Esophagus squamous epithelium (tissue), 5 donors: Measurements from ENCODE around the gene ZBTB33. TPM values are rescaled to one million over a fixed set of nuclear protein-coding genes. Genes with fewer than 3 reads are reported as not detected.

Experiments
- DNase-seq: peaks from one replicate; lab custom pipeline; 2025; lab: John Stamatoyannopoulos, UW
- H3K27ac ChIP-seq, 4 donors: fragments of 200-600 bp; sonication (generic); one replicate each; pipeline ENCODE4 v1.5.1; 2016 to 2019; ENCODE audit warnings: mild to moderate bottlenecking in 1 of 4
- H3K27me3 ChIP-seq, 4 donors: fragments of 200-600 bp; sonication (generic); 1 replicate in 3 of 4; 2 replicates in 1 of 4; pipeline versions ENCODE4 v1.5.1 to v1.6.0; 2017 to 2021; ENCODE audit warnings: antibody characterized with exemption in 1 of 4
- H3K36me3 ChIP-seq, 3 donors: fragments of 200-600 bp; sonication (generic); one replicate each; pipeline ENCODE4 v1.5.1; 2016 to 2019
- H3K4me1 ChIP-seq, 3 donors: fragments of 200-600 bp; sonication (generic); one replicate each; pipeline ENCODE4 v1.5.1; 2017 to 2019
- H3K4me3 ChIP-seq, 4 donors: fragments of 200-600 bp; sonication (generic); 1 replicate in 3 of 4; 2 replicates in 1 of 4; pipeline ENCODE4 v1.5.1; 2016 to 2019; ENCODE audit warnings: mild to moderate bottlenecking in 2 of 4, moderate library complexity in 1 of 4
- H3K9me3 ChIP-seq, 3 donors: fragments of 200-600 bp; sonication (generic); one replicate each; pipeline ENCODE4 v1.5.1; 2016 to 2019
- CTCF ChIP-seq, 6 experiments: fragments of 450-650 bp in 4 of 6; fragments of 200-600 bp in 2 of 6; sonication (generic) in 2 of 6; IDR thresholded peaks; one replicate each; pipeline ENCODE4 v1.5.1; 2016 to 2019; ENCODE audit warnings: antibody characterized with exemption in 6 of 6, mild to moderate bottlenecking in 4 of 6, moderate library complexity in 4 of 6
- POLR2A ChIP-seq, 4 donors: fragments of 450-650 bp; IDR thresholded peaks; one replicate each; pipeline ENCODE4 v1.6.1; 2017; ENCODE audit warnings: antibody characterized with exemption in 4 of 4, mild to moderate bottlenecking in 4 of 4, moderate library complexity in 3 of 4
- WGBS, 2 donors: methylation state at CpG; one replicate each; pipeline ENCODE4 v1.1.5; 2018; 5-methylcytosine and 5-hydroxymethylcytosine counted together
- intact Hi-C: fragments of 100-400 bp; cut with DNase I; formaldehyde crosslinking; loops from one replicate; pipeline ENCODE4 v1.15.0; 2022
- total RNA-seq, 4 donors: library from RNA; depleted of rRNA; stranded (reverse); fragments of >200 nt; gene quantifications; one replicate each; pipeline ENCODE4 v1.1.0, GENCODE V29; 2016
- donor health status: DM: yes; HTN: yes; CAD: no.

The ZBTB33 gene
- total RNA-seq, 4 donors from 2014 or later, result 10.8 to 19.5 (median 15.6) TPM

GRCh38 chrX:120251471-120252011 is 929 bp downstream of the ZBTB33 start:
- TF ChIP-seq CTCF (IDR thresholded peaks at IDR 0.05), result no peak
- TF ChIP-seq POLR2A (IDR thresholded peaks at IDR 0.05), result no peak
- H3K27ac ChIP-seq, result peak overlapping the region; percentile 90 to 95 (median 92)
- DNase-seq, result no peak
- WGBS, 2 donors, result 0 to 27% methylated on average over 12 to 14 of the region's 28 CpGs
- H3K27me3 ChIP-seq, result no peaks in the 10 kb centered on the region
- peak overlapping the region; percentile 71 to 80 (median 76) for H3K4me3 ChIP-seq
- peaks cover 0 to 22% (median 0%) of the 10 kb centered on the region in 3 donors for H3K4me1 ChIP-seq
- intact Hi-C loops, result no loop called here
- H3K9me3 ChIP-seq, result no peaks in the 10 kb centered on the region
- H3K36me3 ChIP-seq, result peaks cover 0 to 20% (median 0%) of the 10 kb centered on the region in 3 donors

- Histone ChIP-seq H3K27ac (no peak overlapping the region), H3K9me3 (no peaks in the 10 kb centered on the region), H3K27me3 (no peaks in the 10 kb centered on the region), H3K36me3 (peaks cover 0 to 20% (median 0%) of the 10 kb centered on the region in 3 donors), H3K4me3 (no peak overlapping the region), H3K4me1 (peaks cover 0 to 25% (median 0%) of the 10 kb centered on the region in 3 donors)
- TF ChIP-seq POLR2A (IDR thresholded peaks at IDR 0.05) (no peak), CTCF (IDR thresholded peaks at IDR 0.05) (no peak)
- intact Hi-C loops, result no loop called here
- WGBS, 2 donors, result 66 to 72% methylated on average over 6 of the region's 6 CpGs
- DNase-seq, result no peak
Measured at GRCh38 chrX:120253784-120254183, 3.2 kb downstream of the ZBTB33 start.

- Histone ChIP-seq H3K36me3 (peaks cover 0 to 3% (median 0%) of the 10 kb centered on the region in 3 donors), H3K27ac (peak overlapping the region; percentile 35 to 73 (median 66)), H3K9me3 (no peaks in the 10 kb centered on the region), H3K27me3 (no peaks in the 10 kb centered on the region), H3K4me1 (peaks cover 0 to 46% (median 0%) of the 10 kb centered on the region in 3 donors), H3K4me3 (no peak overlapping the region)
- TF ChIP-seq CTCF (IDR thresholded peaks at IDR 0.05), result no peak
- TF ChIP-seq POLR2A (IDR thresholded peaks at IDR 0.05), result no peak
- 0 to 41% methylated on average over 1 to 3 of the region's 3 CpGs for WGBS, 2 donors
- DNase-seq, result no peak
- intact Hi-C loops, result no loop called here
Measured at GRCh38 chrX:120260369-120260768, 9.8 kb downstream of the ZBTB33 start.

- H3K4me3 ChIP-seq, result no peak overlapping the region
- no peaks in the 10 kb centered on the region for H3K27me3 ChIP-seq
- peaks cover 0 to 42% (median 0%) of the 10 kb centered on the region in 3 donors for H3K4me1 ChIP-seq
- no peaks in the 10 kb centered on the region for H3K9me3 ChIP-seq
- WGBS, 2 donors, result 47 to 51% methylated on average over 2 to 7 of the region's 8 CpGs
- TF ChIP-seq POLR2A (IDR thresholded peaks at IDR 0.05), result no peak
- no peak for TF ChIP-seq CTCF (IDR thresholded peaks at IDR 0.05)
- intact Hi-C loops, result no loop called here
- no peak overlapping the region for H3K27ac ChIP-seq
- no peak for DNase-seq
- no peaks in the 10 kb centered on the region for H3K36me3 ChIP-seq
Measured at GRCh38 chrX:120262859-120263708, 12.5 kb downstream of the ZBTB33 start.

GRCh38 chrX:120264341-120264740 is 13.7 kb downstream of the ZBTB33 start:
- H3K4me1 ChIP-seq, result peaks cover 0 to 39% (median 0%) of the 10 kb centered on the region in 3 donors
- no peak overlapping the region for H3K27ac ChIP-seq
- H3K36me3 ChIP-seq, result no peaks in the 10 kb centered on the region
- H3K9me3 ChIP-seq, result no peaks in the 10 kb centered on the region
- H3K4me3 ChIP-seq, result no peak overlapping the region
- no peaks in the 10 kb centered on the region for H3K27me3 ChIP-seq
- TF ChIP-seq POLR2A (IDR thresholded peaks at IDR 0.05), result no peak
- no peak for TF ChIP-seq CTCF (IDR thresholded peaks at IDR 0.05)
- intact Hi-C loops, result no loop called here
- DNase-seq, result no peak
